Chondrocyte (in vitro differentiated cells): ENCODE data around the gene SSH3. TPM values are rescaled to one million over a fixed set of nuclear protein-coding genes. Genes with fewer than 3 reads are reported as not detected.

Experiments used
- DNase-seq: peaks from one replicate; pipeline ENCODE4 v3.0.0; 2021; ENCODE audit warnings: mixed read lengths, low spot score
- H3K27ac Mint-ChIP-seq: one replicate; pipeline ENCODE4 v1.8.0; 2021; ENCODE audit warnings: mild to moderate bottlenecking, moderate library complexity, mixed read lengths; ENCODE audit not compliant: unreplicated experiment
- H3K27me3 Mint-ChIP-seq: 2 replicates; pipeline ENCODE4 v1.8.0; 2021; ENCODE audit warnings: low read depth, mixed read lengths
- H3K36me3 Mint-ChIP-seq: 2 replicates; pipeline ENCODE4 v1.8.0; 2021; ENCODE audit warnings: low read depth, mixed read lengths
- H3K4me1 Mint-ChIP-seq: 2 replicates; pipeline ENCODE4 v1.8.0; 2021; ENCODE audit warnings: low read depth, mild to moderate bottlenecking, mixed read lengths
- H3K4me3 Mint-ChIP-seq: one replicate; pipeline ENCODE4 v1.8.0; 2021; ENCODE audit warnings: mild to moderate bottlenecking, moderate library complexity, mixed read lengths; ENCODE audit not compliant: unreplicated experiment
- H3K9me3 Mint-ChIP-seq: 2 replicates; pipeline ENCODE4 v1.8.0; 2021; ENCODE audit warnings: low read depth, mixed read lengths
- CTCF ChIP-seq: fragments of 200-600 bp; sonication (generic); IDR thresholded peaks from 2 replicates; pipeline ENCODE4 v1.5.0; 2021; ENCODE audit warnings: antibody characterized with exemption, mild to moderate bottlenecking, moderate library complexity
- total RNA-seq: library from RNA; stranded (reverse); gene quantifications from 3 replicates; pipeline ENCODE4 v1.2.1, GENCODE V29; 2021

The SSH3 gene
- total RNA-seq, 1 donor from 2014 or later: 28.4 TPM

DNA sequence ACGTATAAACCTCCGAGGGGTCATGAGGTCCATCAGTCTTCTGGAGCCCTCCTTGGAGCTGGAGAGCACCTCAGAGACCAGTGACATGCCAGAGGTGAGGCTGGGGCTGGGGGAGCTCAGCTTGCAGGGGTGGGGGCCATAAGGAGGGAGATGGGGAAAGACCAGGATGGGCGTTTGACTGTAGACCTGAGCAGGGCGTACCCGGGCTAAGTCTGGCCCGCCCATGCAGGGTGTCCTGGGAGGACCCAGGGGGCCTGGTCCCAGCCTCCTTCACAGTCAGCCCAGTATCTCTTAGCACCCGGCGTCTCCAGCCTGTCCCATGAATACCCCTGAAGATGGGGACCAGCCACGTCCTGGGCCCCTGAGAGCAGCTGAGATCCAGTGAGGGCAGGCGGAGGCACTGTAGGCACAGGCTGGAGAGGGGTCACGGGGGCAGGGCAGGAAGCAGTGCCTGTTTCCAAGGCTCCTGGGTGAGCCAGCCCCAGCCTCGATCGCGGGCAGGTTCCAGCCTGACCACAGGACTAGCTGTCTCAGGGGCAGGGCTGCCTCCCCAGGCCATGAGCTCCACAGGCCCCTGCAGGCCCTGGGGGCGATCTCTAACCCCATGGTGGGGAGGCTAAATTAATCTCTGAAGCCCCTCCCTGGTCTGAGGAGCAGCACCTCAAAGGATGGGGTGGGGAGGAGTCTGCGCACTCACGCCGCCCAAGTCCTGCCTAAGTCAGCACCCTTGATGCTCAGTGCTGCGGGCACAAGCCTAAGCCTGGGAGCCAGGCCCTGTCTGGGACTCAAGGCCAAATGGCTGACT lies 7.1 kb downstream of the SSH3 start:
- H3K4me1 Mint-ChIP-seq: peaks cover 3% of the 10 kb centered on the region
- H3K4me3 Mint-ChIP-seq: no peak overlapping the region
- TF ChIP-seq CTCF: no peak
- no peaks in the 10 kb centered on the region for H3K9me3 Mint-ChIP-seq
- DNase-seq: peak; percentile 85
- H3K27ac Mint-ChIP-seq: no peak overlapping the region
- no peaks in the 10 kb centered on the region for H3K27me3 Mint-ChIP-seq
- peaks cover 4% of the 10 kb centered on the region for H3K36me3 Mint-ChIP-seq

DNA sequence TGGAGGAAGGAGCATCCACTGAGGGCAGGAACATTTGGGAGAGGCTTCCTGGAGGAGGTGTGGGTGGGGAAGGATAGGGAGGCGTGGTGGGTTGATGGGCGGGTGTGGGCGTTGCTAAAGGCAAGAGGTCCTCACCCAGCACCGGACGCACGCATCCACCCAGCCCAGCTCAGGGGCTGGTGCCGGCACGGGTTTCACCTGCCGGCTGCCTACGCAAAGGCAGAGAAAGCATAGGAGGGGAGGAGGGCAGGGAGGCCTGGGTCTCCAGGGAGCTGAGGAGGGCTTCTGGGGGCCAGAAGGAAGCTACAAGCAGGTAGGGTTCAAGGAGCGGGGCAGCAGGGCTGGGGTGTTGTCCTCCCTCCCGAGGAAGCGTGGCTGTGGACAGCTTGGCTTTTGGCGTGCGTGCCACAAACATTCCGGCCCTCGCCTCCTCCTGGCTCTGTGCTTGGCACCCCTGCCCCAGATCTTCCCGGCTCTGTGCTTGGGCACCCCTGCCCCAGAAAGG lies 7.8 kb downstream of the SSH3 start:
- Mint-ChIP-seq H3K4me3 (no peak overlapping the region), H3K4me1 (no peaks in the 10 kb centered on the region), H3K27me3 (no peaks in the 10 kb centered on the region), H3K27ac (no peak overlapping the region), H3K9me3 (no peaks in the 10 kb centered on the region), H3K36me3 (peaks cover 4% of the 10 kb centered on the region)
- peak; percentile 87 for DNase-seq
- no peak for TF ChIP-seq CTCF

DNA sequence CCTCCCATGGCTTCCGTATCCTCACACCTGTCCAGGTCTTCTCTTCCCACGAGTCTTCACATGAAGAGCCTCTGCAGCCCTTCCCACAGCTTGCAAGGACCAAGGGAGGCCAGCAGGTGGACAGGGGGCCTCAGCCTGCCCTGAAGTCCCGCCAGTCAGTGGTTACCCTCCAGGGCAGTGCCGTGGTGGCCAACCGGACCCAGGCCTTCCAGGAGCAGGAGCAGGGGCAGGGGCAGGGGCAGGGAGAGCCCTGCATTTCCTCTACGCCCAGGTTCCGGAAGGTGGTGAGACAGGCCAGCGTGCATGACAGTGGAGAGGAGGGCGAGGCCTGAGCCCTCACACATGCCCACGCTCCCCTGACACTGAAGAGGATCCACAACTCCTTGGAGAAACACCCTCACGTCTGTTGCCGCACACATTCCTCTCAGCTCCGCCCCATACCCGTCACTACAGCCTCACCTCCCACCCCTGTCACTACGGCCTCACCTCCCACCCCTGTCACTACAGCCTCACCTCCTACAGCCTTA lies 8.3 kb downstream of the SSH3 start:
- DNase-seq: peak; percentile 79
- H3K27ac Mint-ChIP-seq: no peak overlapping the region
- no peak overlapping the region for H3K4me3 Mint-ChIP-seq
- H3K9me3 Mint-ChIP-seq: no peaks in the 10 kb centered on the region
- no peaks in the 10 kb centered on the region for H3K4me1 Mint-ChIP-seq
- TF ChIP-seq CTCF: peak; percentile 15
- H3K27me3 Mint-ChIP-seq: no peaks in the 10 kb centered on the region
- H3K36me3 Mint-ChIP-seq: peaks cover 4% of the 10 kb centered on the region

- TF ChIP-seq CTCF: no peak
- peaks cover 3% of the 10 kb centered on the region for H3K4me1 Mint-ChIP-seq
- H3K36me3 Mint-ChIP-seq: peaks cover 4% of the 10 kb centered on the region
- peak; percentile 64 for DNase-seq
- no peak overlapping the region for H3K4me3 Mint-ChIP-seq
- no peaks in the 10 kb centered on the region for H3K27me3 Mint-ChIP-seq
- no peaks in the 10 kb centered on the region for H3K9me3 Mint-ChIP-seq
- no peak overlapping the region for H3K27ac Mint-ChIP-seq
Measured at GRCh38 chr11:67312187-67313021, 9.1 kb downstream of the SSH3 start.
